ENCODE measurements around the gene RALGPS1. TPM values are rescaled to one million over a fixed set of nuclear protein-coding genes. Genes with fewer than 3 reads are reported as not detected.
A peak's percentile ranks its signal among the peaks of the same experiment; 100 is the strongest.

Gene RALGPS1
- polyA plus RNA-seq (2012; ENCODE audit: insufficient read depth, insufficient read length): 17.9 TPM

GRCh38 chr9:126914458-126915280, at the start of gene RALGPS1:
RALGPS1 (plus strand) TSS chr9:126914782; CDS start chr9:126962290, 47,508 bp downstream.
- peak within 1 kb of the TSS; percentile 47 for H3K4me3 ChIP-seq (ENCODE audit: low read length)
- peak; percentile 87 for DNase-seq (ENCODE audit: low read depth, low spot score)

DNA sequence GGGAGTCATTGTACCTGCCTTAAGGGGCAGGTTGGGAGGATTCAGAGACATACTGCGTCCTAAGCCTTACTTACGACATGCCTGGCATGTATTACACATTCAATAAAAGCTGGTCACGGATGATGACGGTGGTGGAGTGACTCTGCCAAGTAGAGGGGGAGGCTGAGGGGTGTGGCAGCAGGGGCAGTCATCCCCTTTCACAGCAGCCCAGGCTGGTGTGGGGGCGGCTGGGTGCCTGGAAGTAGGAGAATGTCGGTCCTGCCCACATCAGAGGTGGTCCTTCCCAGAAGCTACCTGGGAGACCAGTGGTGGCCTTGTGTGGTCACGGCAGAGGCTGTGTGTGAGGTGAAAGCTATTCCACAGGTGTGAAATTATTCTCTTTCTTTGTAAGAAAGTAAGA, 45.2 kb upstream of the RALGPS1 start:
- H3K4me3 ChIP-seq (ENCODE audit: low read length): no peak overlapping the region
- no peak for DNase-seq (ENCODE audit: low read depth, low spot score)

GRCh38 chr9:126872516-126872915, 42.1 kb upstream of the RALGPS1 start:
- H3K4me3 ChIP-seq (ENCODE audit: low read length): no peak overlapping the region
- DNase-seq (ENCODE audit: low read depth, low spot score): no peak

DNA sequence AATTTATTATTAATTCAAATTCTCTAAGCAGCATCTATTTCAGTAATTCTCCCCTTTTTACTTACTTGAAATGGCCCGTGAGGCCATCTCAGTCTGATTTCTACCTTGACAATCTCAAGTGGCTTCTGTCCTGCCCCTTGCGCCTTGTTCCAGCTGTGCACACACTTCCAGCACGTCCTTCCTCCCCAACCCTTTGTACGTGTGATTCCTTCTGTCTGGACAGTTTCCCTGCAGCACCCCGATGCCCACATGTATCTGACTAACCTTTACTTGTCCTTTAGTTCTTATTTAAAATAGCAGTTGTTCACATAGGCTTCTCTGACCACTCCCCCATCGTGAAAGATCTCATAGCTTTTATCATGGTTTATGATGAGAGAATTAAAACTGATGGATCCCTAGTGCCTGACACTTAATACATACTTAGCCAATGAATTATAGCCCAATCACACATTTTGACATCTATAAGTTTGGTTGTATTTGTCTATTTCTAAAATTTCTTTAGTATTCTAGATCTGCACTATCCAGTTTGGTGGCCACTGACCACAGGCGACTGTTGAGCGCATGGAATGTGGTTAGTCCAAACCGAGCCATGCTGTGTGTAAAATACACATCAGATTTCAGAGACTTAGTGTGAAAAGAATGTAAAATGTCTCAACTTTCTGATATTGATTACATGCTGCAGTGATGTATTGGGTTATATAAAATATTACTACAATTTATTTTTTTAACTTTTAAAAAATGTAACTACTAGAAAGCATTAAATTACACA, 39.9 kb upstream of the RALGPS1 start:
- H3K4me3 ChIP-seq (ENCODE audit: low read length): no peak overlapping the region
- no peak for DNase-seq (ENCODE audit: low read depth, low spot score)

DNA sequence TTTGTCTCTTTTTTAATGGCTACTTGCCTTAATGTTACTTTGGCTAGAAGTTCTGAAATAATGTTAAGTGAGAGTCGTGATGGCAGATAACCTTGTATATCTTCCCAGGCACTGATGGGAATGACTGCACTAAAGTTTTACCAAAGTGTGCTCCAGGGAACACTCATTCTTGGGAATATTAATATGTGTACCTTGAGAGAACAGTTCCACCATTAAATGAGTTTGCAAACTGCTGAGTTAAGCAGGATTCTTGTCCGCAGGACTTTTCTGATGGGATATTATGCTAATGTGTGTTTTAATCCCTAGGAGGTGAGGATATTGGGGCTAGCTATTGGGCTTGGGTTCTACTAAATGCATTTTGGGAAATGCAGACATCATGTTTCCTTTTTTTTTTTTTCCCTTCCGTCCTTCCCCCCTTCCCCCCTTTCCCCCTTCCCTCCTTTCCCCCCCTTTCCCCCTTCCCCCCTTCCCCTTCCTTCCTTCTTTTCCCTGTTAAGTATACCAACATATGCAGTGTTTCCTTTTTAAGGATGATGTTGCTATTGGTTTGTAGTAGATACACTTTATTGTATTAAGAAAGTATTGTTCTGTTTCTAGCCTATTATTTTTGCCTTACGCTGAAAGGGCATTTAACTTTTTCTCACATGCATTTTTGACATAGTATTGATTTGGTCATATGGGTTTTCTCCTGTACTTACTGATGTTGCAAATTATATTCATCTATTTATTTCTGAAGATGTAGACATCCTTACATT, 38.6 kb upstream of the RALGPS1 start:
- H3K4me3 ChIP-seq (ENCODE audit: low read length): no peak overlapping the region
- no peak for DNase-seq (ENCODE audit: low read depth, low spot score)

DNA sequence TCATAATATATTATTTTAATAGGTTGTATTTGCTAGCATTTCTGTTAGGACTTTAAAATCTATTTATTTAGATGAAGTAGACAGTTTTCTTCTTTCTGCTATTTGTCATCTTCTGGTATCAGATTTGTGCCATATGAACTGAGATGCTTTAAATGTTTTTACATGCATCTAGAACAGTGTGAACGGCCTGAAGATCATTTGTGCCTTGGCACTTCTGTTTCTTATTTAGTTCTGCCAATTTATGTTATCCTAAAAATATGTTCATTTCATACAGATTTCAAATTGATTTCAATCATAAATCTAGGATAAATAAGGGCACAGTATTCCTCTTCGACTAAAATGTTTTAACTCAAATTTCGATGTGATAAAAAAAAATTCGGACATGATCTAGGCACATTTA, 38.1 kb upstream of the RALGPS1 start:
- DNase-seq (ENCODE audit: low read depth, low spot score): no peak
- H3K4me3 ChIP-seq (ENCODE audit: low read length): no peak overlapping the region

DNA sequence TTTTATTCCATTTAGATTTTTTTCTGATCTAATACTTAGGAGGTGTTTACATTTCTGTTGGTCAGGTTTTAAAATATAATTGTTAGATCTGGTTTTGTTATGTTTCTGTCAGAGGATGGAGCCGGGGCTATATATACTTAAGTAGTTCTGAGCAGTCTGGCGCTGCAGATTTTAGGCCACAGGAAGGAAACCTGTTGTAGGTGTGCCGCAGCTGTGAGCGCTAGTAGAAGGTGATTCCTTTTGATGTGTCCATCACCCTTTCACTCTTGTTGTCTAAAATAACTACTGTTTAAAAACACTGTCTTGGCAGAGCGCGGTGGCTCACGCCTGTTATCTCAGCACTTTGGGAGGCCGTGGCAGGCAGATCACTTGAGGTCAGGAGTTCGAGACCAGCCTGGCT, 37.2 kb upstream of the RALGPS1 start:
- peak; percentile 17 for DNase-seq (ENCODE audit: low read depth, low spot score)
- no peak overlapping the region for H3K4me3 ChIP-seq (ENCODE audit: low read length)

- no peak for DNase-seq (ENCODE audit: low read depth, low spot score)
These were observed 35.3 kb upstream of the RALGPS1 start for GRCh38 chr9:126879288-126879687.

DNA sequence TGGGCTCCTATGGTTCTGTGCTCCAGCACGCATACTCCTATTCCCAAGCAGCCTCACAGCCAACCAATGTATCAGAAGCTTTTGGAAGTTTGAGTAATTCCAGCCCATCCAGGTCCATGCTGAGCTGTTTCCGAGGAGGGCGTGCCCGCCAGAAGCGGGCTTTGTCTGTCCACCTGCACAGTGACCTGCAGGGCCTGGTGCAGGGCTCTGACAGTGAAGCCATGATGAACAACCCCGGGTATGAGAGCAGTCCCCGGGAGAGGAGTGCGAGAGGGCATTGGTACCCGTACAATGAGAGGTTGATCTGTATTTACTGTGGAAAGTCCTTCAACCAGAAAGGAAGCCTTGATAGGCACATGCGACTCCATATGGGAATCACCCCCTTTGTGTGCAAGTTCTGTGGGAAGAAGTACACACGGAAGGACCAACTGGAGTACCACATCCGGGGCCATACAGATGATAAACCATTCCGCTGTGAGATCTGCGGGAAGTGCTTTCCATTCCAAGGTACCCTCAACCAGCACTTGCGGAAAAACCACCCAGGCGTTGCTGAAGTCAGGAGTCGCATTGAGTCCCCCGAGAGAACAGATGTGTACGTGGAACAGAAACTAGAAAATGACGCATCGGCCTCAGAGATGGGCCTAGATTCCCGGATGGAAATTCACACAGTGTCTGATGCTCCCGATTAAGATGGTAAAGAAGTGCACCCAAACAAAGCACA, 34.2 kb upstream of the RALGPS1 start:
- no peak overlapping the region for H3K4me3 ChIP-seq (ENCODE audit: low read length)
- no peak for DNase-seq (ENCODE audit: low read depth, low spot score)

More at GRCh38 chr9:126879288-126879687, 35.3 kb upstream of the RALGPS1 start:
- no peak overlapping the region for H3K4me3 ChIP-seq (ENCODE audit: low read length)

GRCh38 chr9:126880947-126881332, 33.6 kb upstream of the RALGPS1 start:
- no peak for DNase-seq (ENCODE audit: low read depth, low spot score)
- no peak overlapping the region for H3K4me3 ChIP-seq (ENCODE audit: low read length)

DNA sequence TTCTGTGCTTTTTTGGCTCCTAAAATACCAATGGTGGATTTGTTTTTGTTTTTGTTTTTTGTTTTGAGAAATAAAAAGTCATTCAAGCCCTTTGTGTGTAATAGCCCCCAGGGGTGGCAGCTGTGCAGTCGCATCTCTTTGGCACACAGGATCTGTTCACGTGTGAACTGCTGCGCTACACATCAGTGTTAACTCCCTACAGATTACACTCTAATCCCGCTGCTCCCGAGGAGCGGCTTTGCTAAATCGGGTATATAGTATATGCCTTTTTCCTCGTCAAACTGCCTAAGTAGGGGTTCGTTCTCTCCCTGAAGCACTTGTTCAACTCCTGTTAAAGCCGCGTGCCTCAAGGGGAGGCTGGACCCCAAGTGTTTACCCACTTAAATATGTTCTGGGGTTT, 31.8 kb upstream of the RALGPS1 start:
- no peak for DNase-seq (ENCODE audit: low read depth, low spot score)

GRCh38 chr9:126883636-126884035, 30.9 kb upstream of the RALGPS1 start:
- no peak for DNase-seq (ENCODE audit: low read depth, low spot score)
- no peak overlapping the region for H3K4me3 ChIP-seq (ENCODE audit: low read length)

More for the DNA sequence above, 31.8 kb upstream of the RALGPS1 start:
- no peak overlapping the region for H3K4me3 ChIP-seq (ENCODE audit: low read length)

DNA sequence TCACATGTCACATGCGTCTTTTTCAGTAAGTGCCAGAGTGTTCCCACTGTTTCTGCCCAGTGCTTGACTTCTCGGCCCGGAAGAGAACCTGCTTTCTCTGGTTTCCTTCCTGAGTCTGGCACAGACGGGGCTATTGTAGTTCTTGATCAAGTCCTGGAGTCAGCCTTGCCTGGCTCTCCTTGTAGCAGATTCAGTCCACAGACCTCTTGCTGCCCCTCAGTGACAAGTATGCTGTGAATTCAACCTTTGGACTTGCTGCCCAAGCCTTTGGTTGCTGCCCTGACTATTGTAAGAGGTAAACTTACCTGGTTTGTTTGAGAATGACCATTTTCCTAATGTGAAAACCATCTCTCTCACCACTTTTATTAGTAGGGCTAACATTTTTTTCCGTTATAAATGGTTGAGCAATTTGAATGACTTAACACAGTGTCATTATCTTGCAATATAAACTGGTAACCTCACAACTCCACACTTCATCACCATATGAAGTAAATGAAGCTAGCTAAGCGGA, 29.4 kb upstream of the RALGPS1 start:
- no peak for DNase-seq (ENCODE audit: low read depth, low spot score)
- H3K4me3 ChIP-seq (ENCODE audit: low read length): no peak overlapping the region

DNA sequence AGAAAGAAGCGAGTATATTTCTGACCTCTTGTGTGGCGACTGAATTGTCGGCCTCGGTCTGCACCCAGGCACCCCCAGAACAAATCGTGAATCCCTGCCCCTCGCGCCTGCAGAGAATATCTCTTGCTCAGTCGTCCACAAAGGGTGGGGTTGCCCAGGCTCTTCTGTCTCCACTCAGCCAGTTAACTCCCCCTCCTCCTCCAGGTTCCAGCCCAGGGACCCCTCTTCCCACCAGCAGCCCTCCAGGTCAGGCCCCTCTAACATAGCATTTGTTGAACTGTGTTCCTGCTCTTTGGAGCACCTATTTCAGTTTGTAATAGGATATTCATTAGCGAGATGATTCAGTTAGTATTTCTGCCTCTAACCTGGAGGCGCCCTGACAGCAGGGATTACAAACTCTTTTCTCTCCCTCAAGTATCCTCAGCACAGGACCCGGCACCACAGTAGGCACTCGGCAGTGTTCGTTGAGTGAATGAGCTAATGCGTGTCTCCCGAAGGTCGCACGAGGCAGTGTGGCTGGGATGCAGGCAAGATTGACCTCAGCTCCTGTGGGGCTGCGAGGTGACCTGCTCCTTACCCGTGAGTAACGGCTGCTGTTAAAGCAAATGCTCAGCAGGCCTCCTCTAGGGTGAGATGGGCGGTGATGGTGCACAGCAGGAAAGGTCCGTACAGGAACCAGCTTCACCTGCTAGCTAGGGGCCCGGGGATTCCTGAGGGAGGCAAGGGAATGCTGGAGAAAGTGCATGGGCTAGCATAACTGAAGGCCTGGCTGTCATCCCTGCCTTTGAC, 28.4 kb upstream of the RALGPS1 start:
- DNase-seq (ENCODE audit: low read depth, low spot score): no peak
- H3K4me3 ChIP-seq (ENCODE audit: low read length): no peak overlapping the region

GRCh38 chr9:126886897-126887296, 27.7 kb upstream of the RALGPS1 start:
- no peak overlapping the region for H3K4me3 ChIP-seq (ENCODE audit: low read length)
- DNase-seq (ENCODE audit: low read depth, low spot score): no peak

GRCh38 chr9:126891676-126892075, 22.9 kb upstream of the RALGPS1 start:
- no peak overlapping the region for H3K4me3 ChIP-seq (ENCODE audit: low read length)

GRCh38 chr9:126893079-126893478, 21.5 kb upstream of the RALGPS1 start:
- no peak overlapping the region for H3K4me3 ChIP-seq (ENCODE audit: low read length)
- DNase-seq (ENCODE audit: low read depth, low spot score): no peak

More at GRCh38 chr9:126891676-126892075, 22.9 kb upstream of the RALGPS1 start:
- no peak for DNase-seq (ENCODE audit: low read depth, low spot score)

- no peak for DNase-seq (ENCODE audit: low read depth, low spot score)
- no peak overlapping the region for H3K4me3 ChIP-seq (ENCODE audit: low read length)
These were observed 20.5 kb upstream of the RALGPS1 start for GRCh38 chr9:126894052-126894603.

Measured in Jurkat, Clone E6-1 (cell line).